Coronary artery (tissue), 2 donors: ENCODE results near the gene RBMXL3.
"Not testable (repeated sequence)": the region's sequence is repeated elsewhere in the genome, so short reads cannot be mapped to it uniquely, and the experiment has no call there.

Source experiments
- DNase-seq: peaks from one replicate; pipeline ENCODE4 v3.0.0-alpha.2; 2017; ENCODE audit warnings: low spot score
- H3K27ac ChIP-seq, 2 donors: fragments of 200-600 bp; sonication (generic); one replicate each; pipeline ENCODE4 v1.5.1; 2016 to 2019
- H3K4me3 ChIP-seq: fragments of 200-600 bp; sonication (generic); 2 replicates; pipeline ENCODE4 v1.5.1; 2016; ENCODE audit warnings: mild to moderate bottlenecking, moderate library complexity
- TF ChIP-seq, protein P1 (sequence below): fragments of 200-600 bp; sonication (generic); IDR thresholded peaks from one replicate; pipeline ENCODE4 v1.5.1; 2019; ENCODE audit warnings: antibody characterized with exemption

Gene RBMXL3

DNA sequence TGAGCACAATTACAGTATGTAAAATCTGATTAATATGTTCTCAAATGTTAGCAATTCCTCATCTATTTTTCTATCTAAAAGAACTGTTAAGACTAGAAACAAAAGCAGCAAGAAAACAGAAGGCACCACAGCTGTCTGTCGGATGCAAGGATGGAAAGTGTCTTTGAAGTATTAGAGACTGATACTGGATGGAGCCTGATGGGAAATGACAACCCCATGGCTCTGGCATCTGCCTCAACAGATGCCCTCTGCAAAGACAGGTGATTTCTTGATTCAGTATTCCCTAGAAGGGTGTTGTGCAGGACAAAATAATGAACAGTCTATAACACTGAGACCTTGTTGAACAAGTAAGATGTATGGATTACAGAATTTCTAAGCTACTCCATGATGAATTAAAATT lies 24.9 kb downstream of the RBMXL3 start:
- no peak overlapping the region for H3K4me3 ChIP-seq

DNA sequence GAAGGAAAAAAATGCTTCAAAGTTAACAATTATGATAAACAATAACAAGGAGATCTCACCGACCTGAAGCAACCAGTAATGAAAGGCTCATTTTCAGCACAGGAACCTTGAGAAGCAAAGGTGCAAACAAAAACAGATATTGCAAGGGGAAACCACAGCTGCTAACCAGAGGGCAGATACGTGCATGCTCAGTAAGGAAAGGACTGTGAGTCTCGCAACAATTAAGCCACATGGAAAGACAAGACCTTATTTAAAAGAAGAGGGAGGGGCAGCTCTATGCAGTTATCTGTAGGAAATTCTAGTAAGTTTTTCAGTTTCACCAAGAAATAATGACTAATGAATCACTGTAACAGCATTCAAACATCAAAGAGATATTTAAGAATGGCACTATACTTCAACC lies 25.4 kb downstream of the RBMXL3 start:
- DNase-seq = no peak
- H3K4me3 ChIP-seq = no peak overlapping the region
- no peak overlapping the region for H3K27ac ChIP-seq
- TF ChIP-seq, protein P1, sequence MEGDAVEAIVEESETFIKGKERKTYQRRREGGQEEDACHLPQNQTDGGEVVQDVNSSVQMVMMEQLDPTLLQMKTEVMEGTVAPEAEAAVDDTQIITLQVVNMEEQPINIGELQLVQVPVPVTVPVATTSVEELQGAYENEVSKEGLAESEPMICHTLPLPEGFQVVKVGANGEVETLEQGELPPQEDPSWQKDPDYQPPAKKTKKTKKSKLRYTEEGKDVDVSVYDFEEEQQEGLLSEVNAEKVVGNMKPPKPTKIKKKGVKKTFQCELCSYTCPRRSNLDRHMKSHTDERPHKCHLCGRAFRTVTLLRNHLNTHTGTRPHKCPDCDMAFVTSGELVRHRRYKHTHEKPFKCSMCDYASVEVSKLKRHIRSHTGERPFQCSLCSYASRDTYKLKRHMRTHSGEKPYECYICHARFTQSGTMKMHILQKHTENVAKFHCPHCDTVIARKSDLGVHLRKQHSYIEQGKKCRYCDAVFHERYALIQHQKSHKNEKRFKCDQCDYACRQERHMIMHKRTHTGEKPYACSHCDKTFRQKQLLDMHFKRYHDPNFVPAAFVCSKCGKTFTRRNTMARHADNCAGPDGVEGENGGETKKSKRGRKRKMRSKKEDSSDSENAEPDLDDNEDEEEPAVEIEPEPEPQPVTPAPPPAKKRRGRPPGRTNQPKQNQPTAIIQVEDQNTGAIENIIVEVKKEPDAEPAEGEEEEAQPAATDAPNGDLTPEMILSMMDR = no peak

More for the DNA sequence above, 24.9 kb downstream of the RBMXL3 start:
- TF ChIP-seq, protein P1 = no peak
- no peak overlapping the region for H3K27ac ChIP-seq
- no peak for DNase-seq

GRCh38 chrX:115217346-115217745 lies 28.1 kb downstream of the RBMXL3 start:
- not testable (repeated sequence) for DNase-seq, H3K27ac ChIP-seq, H3K4me3 ChIP-seq

GRCh38 chrX:115226929-115227328 lies 37.7 kb downstream of the RBMXL3 start:
- no peak overlapping the region for H3K27ac ChIP-seq
- no peak overlapping the region for H3K4me3 ChIP-seq
- no peak for DNase-seq
- TF ChIP-seq, protein P1 = no peak

GRCh38 chrX:115229337-115230003 lies 40.3 kb downstream of the RBMXL3 start:
- TF ChIP-seq, protein P1 = no peak
- Histone ChIP-seq H3K27ac (no peak overlapping the region), H3K4me3 (no peak overlapping the region)
- DNase-seq = no peak

DNA sequence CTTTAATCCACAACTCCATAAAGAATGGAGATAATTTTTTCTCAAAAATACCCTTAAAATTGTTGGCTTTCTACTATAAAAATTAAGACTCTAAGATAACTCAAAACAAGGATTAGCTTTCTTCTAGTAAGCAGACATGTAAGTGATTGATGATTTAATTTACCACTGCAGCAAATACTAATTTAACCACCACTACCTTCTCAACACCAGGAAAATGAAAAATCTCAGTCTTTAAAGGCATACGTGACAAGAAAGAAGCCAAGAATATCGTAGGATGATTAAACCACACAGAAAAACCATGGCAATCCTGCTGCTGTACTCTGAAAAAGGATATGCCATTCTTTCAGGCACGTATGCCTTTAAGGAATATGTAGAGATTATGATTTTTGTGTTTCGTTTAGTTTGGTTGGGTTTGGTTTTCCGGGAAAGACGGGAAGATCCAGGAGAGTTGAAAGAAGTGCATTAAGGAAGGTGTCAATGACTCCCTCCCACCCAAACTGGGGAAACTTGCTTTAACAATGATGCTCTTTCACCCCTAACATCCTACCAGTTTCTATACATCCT lies 43.8 kb downstream of the RBMXL3 start:
- Histone ChIP-seq H3K27ac (peak overlapping the region; percentile 36 to 74), H3K4me3 (peak overlapping the region; percentile 75)
- TF ChIP-seq, protein P1 = no peak
- no peak for DNase-seq

- DNase-seq = no peak
- TF ChIP-seq, protein P1 = no peak
- Histone ChIP-seq H3K27ac (peak within 1 kb of the TSS; percentile 36 to 74), H3K4me3 (peak within 1 kb of the TSS; percentile 75)
Observed at GRCh38 chrX:115233497-115234455, 44.6 kb downstream of the RBMXL3 start, which contains the start of gene LRCH2. LRCH2 (minus strand) TSS chrX:115234096; CDS start chrX:115234041, 55 bp downstream.
